H1 (cell line): ENCODE data around the gene TEX44. TPM values are rescaled to one million over a fixed set of nuclear protein-coding genes. Genes with fewer than 3 reads are reported as not detected.

ENCODE experiments used
- EZH2 ChIP-seq: fragments of 200-600 bp; sonication (generic); IDR thresholded peaks from 2 replicates; pipeline ENCODE4 v1.7.1; 2012; ENCODE audit warnings: low read depth, mild to moderate bottlenecking, moderate library complexity, low read length, inconsistent platforms; ENCODE audit not compliant: severe bottlenecking
- KDM1A ChIP-seq: fragments of 200-600, 300-600 bp; sonication (generic); IDR thresholded peaks from 2 replicates; pipeline ENCODE4 v1.7.1; 2016; ENCODE audit warnings: mild to moderate bottlenecking, low read length, borderline replicate concordance
- polyA plus RNA-seq, 7 experiments: library from polyadenylated mRNA; depleted of rRNA in 3 of 7; stranded (reverse) in 5 of 7; unstranded in 2 of 7; fragments of >200 nt in 5 of 7; fragments of 200-250 nt in 2 of 7; gene quantifications; 1 replicate in 5 of 7; 2 replicates in 1 of 7; 4 replicates in 1 of 7; pipeline versions ENCODE4 v1.2.1 to v1.2.3, GENCODE V29; 2011 to 2013; ENCODE audit warnings: missing spikeins in 2 of 7, mixed read lengths in 2 of 7
- total RNA-seq: library from RNA; stranded (reverse); fragmentation: NEBNext Ultra II Directional; extraction: Animal tissue kit (Norgen Biotek cat#: 25700); gene quantifications from 2 replicates; pipeline ENCODE4 v1.2.1, GENCODE V29; 2021

The TEX44 gene
- total and polyA plus RNA-seq, 2 of the 8 experiments (the other 6 are each of a cell fraction or from before 2014, with no cell fraction given) = not detected

DNA sequence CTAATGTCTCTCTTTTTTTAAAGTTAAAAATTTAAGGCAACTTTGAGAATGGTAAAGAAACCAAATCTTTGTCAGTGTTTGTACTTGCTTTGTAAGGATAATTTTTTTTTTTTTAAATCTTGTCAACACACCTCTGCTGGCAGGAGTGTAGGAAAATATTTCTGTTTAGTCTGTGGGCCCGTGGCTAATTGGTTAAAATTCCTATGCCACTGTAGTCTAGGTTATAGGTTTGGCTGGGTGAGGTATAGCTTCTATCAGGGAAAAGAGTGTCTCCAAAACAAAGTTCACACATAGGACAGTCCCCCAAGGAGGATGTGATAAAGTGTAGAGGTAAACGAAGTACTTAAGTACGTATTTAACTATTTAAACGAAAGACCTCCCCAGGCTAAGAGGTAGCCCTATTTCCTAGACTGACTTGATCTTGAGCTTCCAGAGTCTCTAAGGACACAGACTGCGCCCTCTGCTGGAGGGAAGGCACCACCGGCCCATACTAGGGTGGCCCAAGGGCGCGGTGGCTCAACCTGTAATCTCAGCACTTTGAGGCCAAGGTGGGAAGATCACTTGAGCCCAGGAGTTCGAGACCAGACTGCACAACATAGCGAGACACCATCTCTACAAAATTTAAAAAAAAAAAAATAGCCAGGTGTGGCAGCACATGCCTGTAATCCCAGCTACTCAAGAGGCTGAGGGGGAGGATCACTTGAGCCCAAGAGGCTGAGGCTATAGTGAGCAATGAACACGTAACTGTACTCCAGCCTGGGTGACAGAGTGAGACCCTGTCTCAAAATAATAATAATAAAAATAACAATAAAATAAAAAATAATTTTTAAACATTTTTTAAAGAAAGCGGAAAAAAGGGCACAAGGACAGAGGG is 8.9 kb downstream of the TEX44 start (continued):
- TF ChIP-seq EZH2 = no peak
- TF ChIP-seq KDM1A = no peak
